HG03342 (cell line): ENCODE measurements around the gene KAT14.
"Not testable (repeated sequence)": the region's sequence is repeated elsewhere in the genome, so short reads cannot be mapped to it uniquely, and the experiment has no call there.

Experiments used
- ATAC-seq: cut with Tn5 transposase; IDR thresholded peaks from one replicate; pipeline ENCODE4 v1.9.1; 2021; ENCODE audit warnings: mild to moderate bottlenecking, moderate library complexity; ENCODE audit not compliant: unreplicated experiment

Gene KAT14

GRCh38 chr20:18218280-18218679 is 80.6 kb downstream of the KAT14 start:
- ATAC-seq: no peak

GRCh38 chr20:18223409-18223808 is 85.7 kb downstream of the KAT14 start:
- ATAC-seq: no peak

GRCh38 chr20:18224968-18225568 is 87.4 kb downstream of the KAT14 start:
- no peak for ATAC-seq

GRCh38 chr20:18225632-18226031 is 88.0 kb downstream of the KAT14 start:
- no peak for ATAC-seq

- ATAC-seq: not testable (repeated sequence)
These were observed 89.1 kb downstream of the KAT14 start for GRCh38 chr20:18226741-18227140.

- no peak for ATAC-seq
These were observed 95.8 kb downstream of the KAT14 start for GRCh38 chr20:18233408-18233943.
